Measurements from ENCODE around the gene ACTRT1.

- TF ChIP-seq CTCF (IDR thresholded peaks at IDR 0.05) (no peak), POLR2AphosphoS5 (IDR thresholded peaks at IDR 0.05; ENCODE audit: low read depth, low read length) (no peak), REST (IDR thresholded peaks at IDR 0.05; ENCODE audit: insufficient read depth in 1 of 2, low read depth in 2 of 2, low read length in 1 of 2) (no peak)
Measured at GRCh38 chrX:128021566-128021965, 30.6 kb downstream of the ACTRT1 start.
